ENCODE measurements around the gene FAM221B.
A peak's percentile ranks its signal among the peaks of the same experiment; 100 is the strongest.

The FAM221B gene

DNA sequence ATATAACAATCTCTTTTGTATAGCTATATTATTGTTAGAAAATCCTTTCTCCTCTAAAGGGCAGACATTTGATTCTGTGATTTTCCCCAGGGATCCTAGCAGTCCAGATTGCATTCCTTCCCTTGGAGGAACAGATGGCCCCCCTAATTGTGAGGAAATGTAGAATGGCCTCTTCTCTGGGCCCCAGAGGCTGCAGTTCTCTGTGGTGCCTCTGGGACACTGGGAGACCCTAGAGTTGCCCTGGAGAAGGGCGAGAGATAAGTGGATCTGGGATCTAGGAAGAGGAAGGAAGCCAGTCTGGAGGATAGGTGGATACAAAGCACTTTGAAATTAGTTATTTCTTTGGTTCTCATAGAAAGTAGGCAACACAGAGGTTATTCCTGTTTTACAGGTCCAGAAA, 11.8 kb downstream of the FAM221B start:
- peak; percentile 51 for DNase-seq (ENCODE audit: low spot score)

DNA sequence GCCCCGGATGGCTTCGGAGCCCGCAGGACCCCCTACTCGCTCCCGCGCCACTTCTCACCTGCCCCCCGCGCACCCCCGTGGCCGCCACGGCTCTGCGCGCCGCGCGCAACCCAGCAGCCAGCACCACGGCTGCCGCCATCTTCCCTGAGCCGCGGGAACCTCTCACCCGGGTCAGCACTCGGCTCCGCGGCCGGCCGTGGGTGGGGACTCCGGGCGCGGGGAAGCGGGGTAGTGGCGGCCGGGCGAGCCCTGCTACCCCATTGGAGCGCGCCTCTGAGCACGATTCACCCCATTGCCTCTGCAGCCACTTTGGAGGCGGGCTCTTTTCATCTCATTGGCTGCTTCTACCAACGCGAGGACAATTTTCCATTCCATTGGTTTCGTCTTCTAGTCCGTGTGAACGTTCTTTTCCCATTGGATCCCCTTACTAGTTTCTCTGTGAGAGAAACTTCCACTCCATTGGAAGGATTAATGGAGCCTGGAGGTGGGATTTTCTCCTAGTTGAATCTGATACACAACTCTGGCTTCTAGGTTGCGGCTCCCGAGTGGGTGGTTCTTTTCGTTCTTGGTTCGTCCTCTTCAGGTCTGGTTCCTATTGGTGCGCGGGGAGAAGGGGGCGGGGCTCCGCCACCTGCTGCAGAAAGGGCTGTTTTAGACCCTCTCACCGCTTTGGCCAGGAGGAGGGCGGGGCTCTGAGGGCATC, 13.5 kb downstream of the FAM221B start, which contains the start of gene HINT2:
Gene HINT2, minus strand, starts transcription at position 202 of the 703 bp plus-strand sequence. Its CDS starts 63 bp downstream, at position 139.
- DNase-seq (ENCODE audit: low spot score), result peak; percentile 99

DNA sequence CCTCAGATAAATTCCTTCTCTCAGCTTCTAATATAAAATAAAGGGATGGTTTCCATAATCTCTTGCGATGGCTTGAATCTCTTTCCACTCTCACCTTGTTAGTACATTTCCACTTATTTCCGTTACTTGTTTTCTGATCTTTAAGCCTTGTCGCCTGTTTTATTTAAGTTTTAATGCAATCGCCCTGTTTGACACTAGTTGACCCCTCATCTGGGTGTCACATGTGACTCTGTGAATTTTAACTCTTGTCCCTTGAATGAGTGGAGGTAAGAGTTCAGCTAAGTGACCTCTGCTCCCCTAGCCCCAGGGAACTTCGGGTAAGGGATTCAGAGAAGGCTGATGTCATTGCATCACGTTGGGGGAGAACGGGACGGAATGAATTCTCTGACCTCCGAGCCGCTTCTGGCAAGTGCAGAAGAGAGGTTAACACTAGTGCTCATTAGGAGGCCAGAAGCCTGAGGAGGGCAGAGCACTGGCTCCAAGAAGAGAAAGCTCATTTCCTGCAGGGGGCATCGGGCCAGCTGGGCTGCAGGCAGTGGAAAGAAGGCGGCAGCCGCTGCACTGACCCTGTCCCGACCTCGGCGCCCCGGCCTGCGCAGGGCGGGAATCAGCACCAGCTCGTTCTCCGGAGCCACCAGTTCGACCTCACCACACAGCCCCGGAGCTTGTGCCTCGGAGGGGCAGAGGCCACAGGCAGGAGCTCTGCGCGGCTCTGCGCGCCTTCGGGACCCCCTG, 14.3 kb downstream of the FAM221B start:
- peak; percentile 88 for DNase-seq (ENCODE audit: low spot score)

DNA sequence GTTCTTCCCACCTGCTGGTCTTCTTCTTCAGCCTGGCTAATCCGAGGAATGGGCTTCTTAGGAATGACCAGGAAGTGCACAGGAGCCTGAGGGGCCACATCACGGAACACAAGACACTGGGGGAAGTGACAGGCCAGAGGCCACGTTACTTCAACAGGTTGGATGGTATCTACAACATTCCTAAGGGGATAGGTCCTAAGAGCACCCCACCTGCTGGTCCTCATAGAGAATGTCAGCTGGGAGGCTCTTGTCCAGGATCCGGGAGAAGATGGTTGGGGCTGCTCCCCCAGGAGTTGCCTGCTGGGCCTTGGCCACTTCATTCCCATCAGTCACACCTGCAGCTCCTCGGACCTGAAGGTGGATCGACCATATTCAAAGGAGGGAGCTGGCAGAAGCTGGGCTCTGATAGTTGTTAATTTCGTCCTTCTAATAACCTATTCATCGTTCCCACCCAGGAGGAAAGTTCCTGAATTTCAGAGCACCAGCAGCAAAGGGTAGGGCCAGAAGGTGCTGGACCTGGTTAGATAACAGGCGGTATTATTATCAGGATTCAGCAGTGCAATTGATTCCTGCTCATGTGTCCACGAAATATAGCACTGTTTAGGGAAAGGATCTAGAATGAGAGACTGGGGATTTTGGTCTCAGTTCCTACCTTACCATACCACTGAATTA, 15.0 kb downstream of the FAM221B start:
- peak; percentile 62 for DNase-seq (ENCODE audit: low spot score)

DNA sequence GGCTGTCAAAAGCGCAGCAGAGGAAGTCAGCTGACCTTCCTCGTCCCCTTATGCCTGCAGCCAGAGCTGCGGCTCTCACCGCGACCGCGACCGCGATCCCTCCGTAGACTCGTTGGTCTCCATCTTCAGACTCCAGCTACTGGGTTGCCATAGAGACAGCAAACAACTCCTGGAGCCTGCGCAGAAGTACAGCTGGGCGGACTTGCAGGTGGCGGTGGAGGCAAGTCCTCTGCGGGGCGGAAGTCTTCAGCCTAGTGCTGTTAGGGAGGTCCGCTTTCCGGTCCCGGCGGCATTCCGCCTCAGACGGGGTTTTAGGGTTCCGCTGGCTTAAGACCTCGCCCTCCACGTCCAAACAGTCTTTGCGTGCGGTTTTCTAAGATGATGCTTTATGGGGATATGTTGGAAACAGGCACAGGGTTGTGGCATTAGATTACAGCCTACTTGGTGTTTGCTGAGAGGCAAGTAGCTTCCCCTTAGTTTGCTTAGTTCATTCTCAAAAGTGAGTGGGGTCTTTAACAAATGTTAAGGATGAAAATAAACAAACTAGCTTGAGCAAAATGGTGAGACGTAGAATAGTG, 16.4 kb downstream of the FAM221B start, which contains the start of gene SPAG8:
Gene SPAG8, minus strand, starts transcription at position 238 of the 578 bp plus-strand sequence. Its CDS starts 115 bp downstream, at position 123.
- no peak for DNase-seq (ENCODE audit: low spot score)

DNA sequence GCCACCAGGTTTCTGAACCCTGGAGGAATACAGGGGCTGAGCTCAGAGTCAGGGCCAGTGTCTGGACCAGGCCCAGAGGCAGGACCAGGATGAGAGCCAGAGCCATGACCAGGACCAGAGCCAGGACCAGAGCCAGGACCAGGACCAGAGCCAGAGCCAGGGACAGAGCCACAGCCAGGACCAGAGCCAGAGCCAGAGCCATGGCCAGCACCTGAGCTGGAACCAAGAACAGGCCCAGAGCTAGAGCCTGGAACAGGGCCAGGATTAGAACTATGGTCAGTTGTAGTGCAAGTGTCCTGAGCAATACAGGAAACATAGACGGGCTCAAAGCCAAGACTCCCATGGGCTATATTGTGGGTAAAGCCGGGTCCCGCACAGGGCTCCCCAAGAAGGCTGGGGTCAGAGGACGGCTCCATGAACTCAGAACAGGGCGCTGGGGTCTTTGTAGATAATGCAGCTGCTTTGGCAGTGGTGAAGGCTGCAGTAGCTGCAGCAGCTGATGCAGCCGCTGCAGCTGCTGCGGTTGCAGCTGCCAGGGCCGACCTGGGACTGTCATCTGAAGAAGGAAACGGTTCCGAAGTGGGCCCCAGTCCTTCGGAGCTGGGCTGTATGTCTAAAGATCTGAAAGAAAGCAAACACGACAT, 17.0 kb downstream of the FAM221B start:
- no peak for DNase-seq (ENCODE audit: low spot score)

DNA sequence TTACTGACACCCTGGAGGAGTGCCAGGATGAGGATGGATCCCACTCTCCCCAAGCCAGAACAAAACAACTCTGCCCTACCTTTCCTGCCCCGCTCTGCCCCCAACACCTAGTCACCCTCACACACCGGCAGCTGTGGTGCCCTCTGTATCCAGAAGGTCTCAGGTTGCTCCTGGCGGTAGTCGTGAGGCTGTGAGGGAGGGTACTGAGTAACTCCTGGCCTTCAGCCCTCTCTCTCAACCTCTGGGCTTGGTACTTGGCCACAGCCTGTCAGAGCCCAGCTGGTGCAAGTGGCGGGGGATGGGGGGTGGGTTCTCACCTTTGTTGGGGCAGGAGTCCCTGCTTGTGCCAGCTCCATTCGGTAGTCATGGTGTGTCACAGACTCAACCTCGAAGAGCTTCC, 18.4 kb downstream of the FAM221B start:
- no peak for DNase-seq (ENCODE audit: low spot score)

GRCh38 chr9:35808433-35808832, 20.1 kb downstream of the FAM221B start:
- DNase-seq (ENCODE audit: low spot score), result no peak

DNA sequence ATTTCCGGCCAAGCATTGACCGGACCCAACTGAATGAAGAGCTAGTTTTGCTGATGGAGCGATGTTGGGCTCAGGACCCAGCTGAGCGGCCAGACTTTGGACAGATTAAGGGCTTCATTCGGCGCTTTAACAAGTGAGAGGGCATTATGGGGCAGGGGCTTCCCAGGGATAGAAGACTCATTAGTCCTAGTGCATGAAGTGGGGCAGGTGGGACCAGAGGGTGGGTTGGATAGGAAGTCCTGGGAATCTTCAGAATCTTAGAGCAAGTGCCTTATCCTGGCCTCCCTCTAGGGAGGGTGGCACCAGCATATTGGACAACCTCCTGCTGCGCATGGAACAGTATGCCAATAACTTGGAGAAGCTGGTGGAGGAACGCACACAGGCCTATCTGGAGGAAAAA, 22.4 kb downstream of the FAM221B start:
- DNase-seq (ENCODE audit: low spot score), result no peak

DNA sequence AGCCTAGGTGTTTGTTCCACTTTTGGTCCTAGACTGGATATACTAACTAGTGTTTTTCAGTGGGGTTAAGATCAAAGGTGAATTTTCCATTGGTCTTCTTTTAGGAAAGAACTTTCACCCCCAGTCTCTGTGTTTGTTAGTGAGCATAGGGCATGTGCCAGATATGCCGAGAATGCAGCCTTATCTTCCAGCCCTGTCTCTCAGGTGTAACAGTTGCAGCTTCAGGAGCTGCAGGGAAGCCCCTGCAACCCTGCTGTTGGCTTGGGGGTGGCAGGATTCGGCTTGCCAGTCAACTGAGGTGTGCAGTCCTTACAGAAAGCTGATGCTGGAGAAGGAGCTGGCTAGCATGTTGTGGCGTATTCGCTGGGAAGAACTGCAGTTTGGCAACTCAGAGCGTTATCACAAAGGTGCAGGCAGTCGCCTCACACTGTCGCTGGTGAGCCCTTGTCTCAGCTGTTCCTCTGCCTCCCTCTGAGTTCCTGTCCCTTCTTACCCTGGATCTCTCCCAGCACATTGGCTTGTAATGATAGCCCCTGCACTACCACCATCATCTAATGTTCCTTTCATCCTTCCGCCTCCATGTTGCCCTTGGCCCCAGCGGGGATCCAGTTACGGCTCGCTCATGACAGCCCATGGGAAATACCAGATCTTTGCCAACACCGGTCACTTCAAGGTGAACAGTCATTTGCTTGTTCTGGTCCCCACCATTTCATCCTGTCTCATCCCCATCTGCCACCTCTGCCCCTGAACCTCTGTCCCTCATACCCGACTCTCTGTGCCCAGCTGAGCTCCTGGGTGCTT, 27.0 kb downstream of the FAM221B start:
- DNase-seq (ENCODE audit: low spot score), result no peak

- no peak for DNase-seq (ENCODE audit: low spot score)
Observed at GRCh38 chr9:35800530-35800929, 28.0 kb downstream of the FAM221B start.

- peak; percentile 73 for DNase-seq (ENCODE audit: low spot score)
Observed at GRCh38 chr9:35798658-35799374, 29.7 kb downstream of the FAM221B start.

DNA sequence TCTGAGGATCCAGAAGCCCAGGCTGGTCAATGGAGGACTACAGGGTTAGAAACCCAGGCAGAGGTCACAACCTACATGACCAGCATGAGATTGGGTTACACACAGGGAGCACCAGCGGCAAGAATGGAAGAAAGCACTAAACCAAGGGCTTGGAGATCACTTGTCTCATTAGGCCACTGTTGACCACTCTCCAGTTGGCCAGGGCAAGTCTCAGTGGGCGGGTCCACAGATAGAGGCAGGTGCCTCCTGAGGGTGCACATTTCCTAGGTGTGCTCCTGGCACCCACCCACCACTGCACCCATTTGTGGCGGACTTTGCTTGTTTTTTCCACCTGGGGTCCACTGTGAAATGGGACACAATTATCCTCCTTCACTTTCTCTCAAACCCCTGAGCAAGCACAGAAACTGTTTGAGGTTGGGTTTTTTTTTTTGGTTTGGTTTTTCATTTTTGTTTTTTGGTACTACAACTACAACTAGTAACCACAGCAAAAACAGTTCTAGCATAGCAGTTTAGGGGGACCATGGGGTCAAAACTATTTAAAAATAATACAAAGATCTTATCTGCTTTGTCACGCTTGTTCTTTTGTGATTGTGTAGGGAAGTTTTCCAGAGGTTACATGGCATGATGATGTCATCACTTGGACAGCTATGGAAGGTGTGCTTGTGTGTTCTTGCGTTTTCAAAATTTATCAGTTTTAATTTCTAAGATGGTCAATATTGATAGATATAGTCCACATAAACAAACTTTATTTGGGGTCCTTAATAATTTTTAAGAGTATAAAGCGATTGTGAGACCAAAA, 31.0 kb downstream of the FAM221B start:
- no peak for DNase-seq (ENCODE audit: low spot score)

DNA sequence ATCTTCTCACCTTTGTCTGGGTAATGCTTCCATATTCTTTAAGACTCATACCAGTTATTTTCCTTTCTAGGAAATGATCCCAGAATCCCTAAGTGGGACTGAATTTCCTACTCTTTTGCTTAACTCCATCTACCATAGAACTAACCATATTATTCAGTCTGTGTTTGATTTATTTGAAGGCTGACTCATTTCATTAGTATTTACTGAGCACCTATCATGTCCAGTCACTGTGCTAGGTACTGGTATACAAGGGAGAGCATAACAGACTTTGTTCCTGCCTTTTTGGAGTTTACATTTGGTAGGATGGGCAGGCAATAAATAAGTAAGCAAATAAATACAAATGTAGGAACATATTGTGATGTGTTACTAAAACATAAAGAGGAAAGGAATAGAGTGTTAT, 32.8 kb downstream of the FAM221B start:
- DNase-seq (ENCODE audit: low spot score), result no peak

GRCh38 chr9:35793461-35793860, 35.1 kb downstream of the FAM221B start:
- no peak for DNase-seq (ENCODE audit: low spot score)

DNA sequence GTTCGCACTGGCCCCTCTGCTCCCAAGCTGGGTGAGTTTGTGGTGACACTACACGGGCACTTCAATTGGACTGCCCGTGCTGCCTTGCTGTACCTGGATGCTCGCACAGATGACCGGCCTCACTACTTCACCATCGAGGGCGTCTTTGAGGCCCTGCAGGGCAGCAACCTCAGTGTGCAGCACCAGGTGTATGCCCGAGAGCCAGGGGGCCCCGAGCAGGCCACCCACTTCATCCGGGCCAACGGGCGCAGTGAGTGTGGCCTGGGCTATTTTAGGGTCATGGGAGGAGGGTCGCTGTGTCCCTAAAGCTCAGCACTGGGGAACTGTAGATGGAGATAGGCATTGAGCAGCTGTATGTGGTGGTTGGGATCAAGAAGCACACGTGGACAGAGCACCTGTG, 35.7 kb downstream of the FAM221B start:
- DNase-seq (ENCODE audit: low spot score), result no peak

GRCh38 chr9:35792024-35792813, 36.3 kb downstream of the FAM221B start:
- DNase-seq (ENCODE audit: low spot score), result no peak

DNA sequence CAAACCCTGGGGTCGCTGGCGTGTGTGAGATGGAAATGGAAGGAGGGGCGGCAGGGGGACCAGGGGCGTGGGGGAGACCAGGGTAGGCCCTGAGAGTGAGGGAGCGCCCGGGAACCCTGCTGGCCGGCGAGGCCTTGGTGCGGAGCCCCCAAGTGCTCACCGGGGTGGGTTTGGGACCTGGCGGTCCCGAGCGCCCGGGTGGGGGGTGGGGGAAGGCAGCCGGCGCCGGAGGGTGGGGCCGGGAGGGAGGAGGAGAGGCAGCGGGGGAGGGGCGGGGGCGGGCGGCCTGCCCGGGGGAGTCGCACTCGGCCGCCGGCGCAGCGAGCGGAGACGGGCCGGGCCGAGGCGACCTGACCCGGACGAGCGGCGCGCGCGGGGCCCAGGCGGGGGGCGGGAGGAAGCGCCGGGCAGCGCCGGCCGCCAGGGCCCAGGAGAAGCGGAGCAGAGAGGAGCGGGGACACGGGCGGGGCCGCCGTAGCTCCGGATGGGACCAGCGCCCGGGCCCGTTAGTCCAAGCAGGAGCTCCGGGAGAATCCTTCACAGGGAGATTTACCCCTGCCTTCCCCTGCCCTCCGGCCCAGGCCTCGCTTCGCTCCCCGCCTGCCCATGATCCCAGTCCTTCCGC, 37.1 kb downstream of the FAM221B start, which contains the start of gene NPR2:
Gene NPR2, plus strand, starts transcription at position 295 of the 625 bp plus-strand sequence. CDS start 818 bp downstream, outside the sequence.
- DNase-seq (ENCODE audit: low spot score), result no peak

Data from RKO (cell line).